Measurements from ENCODE around the gene FGF2.

- TF ChIP-seq CTCF (IDR thresholded peaks at IDR 0.05) (no peak), POLR2A (IDR thresholded peaks at IDR 0.05) (no peak)
Measured at GRCh38 chr4:122793811-122794210, 32.8 kb upstream of the FGF2 start.

Data from uterus (tissue), 2 donors.